Left lung (tissue), 14 donors: ENCODE results near the gene FOXR2. TPM values are rescaled to one million over a fixed set of nuclear protein-coding genes. Genes with fewer than 3 reads are reported as not detected.

Experiments
- ATAC-seq: fragments of 200-7000 bp; cut with Tn5 transposase; one replicate; pipeline ENCODE4 v1.9.1; 2020; ENCODE audit warnings: moderate library complexity
- DNase-seq, 4 donors: peaks; one replicate each; pipeline ENCODE4 v3.0.0-alpha.2; 2013 to 2020
- H3K27ac ChIP-seq, 2 donors: fragments of 200-600 bp; sonication (generic) in 1 of 2; one replicate each; pipeline versions ENCODE4 v1.5.0 to v1.8.0; 2020 to 2021
- H3K27me3 ChIP-seq, 2 donors: fragments of 200-600 bp; sonication (generic) in 1 of 2; one replicate each; pipeline versions ENCODE4 v1.5.0 to v1.8.0; 2020 to 2021
- H3K36me3 ChIP-seq, 2 donors: fragments of 200-600 bp; sonication (generic) in 1 of 2; one replicate each; pipeline versions ENCODE4 v1.5.0 to v1.8.0; 2020 to 2021
- H3K4me1 ChIP-seq, 2 donors: fragments of 200-600 bp; one replicate each; pipeline ENCODE4 v1.8.0; 2021
- H3K4me3 ChIP-seq, 2 donors: fragments of 200-600 bp; sonication (generic) in 1 of 2; one replicate each; pipeline versions ENCODE4 v1.5.0 to v1.8.0; 2020 to 2021; ENCODE audit warnings: mild to moderate bottlenecking in 1 of 2
- H3K9me3 ChIP-seq, 2 donors: fragments of 200-600 bp; sonication (generic) in 1 of 2; one replicate each; pipeline versions ENCODE4 v1.5.0 to v1.8.0; 2020 to 2021
- intact Hi-C, 2 donors: fragments of 100-400 bp; cut with DNase I; formaldehyde crosslinking; loops; one replicate each; pipeline versions ENCODE4 v1.11.2 to v1.14.2; 2022
- long read RNA-seq, 12 donors: library from polyadenylated mRNA in 2 of 12; unstranded in 2 of 12; transcript quantifications; one replicate each; pipeline ENCODE4 v2.0.0 and lab custom pipeline, GENCODE V29; 2019 to 2026
- polyA plus RNA-seq, 6 donors: library from polyadenylated mRNA; unstranded; fragments of 120-200 nt; gene quantifications; one replicate each; pipeline ENCODE4 v1.2.1, GENCODE V29; 2013; ENCODE audit not compliant: insufficient read length in 6 of 6
- total RNA-seq, 2 donors: library from RNA; stranded (reverse); fragmentation: NEBNext Ultra II Directional; extraction: Animal tissue kit (Norgen Biotek cat#: 25700); gene quantifications; one replicate each; pipeline ENCODE4 v1.2.1, GENCODE V29; 2021
- TF ChIP-seq, protein P1 (sequence below), 2 donors: fragments of 200-600 bp; sonication (generic) in 1 of 2; IDR thresholded peaks; one replicate each; pipeline versions ENCODE4 v1.5.0 to v1.8.0; 2021; ENCODE audit warnings: antibody characterized with exemption in 2 of 2
- donor health status: DM: no; HTN: yes; CAD: no.
- donor health status: DM: no; HTN: no; CAD: no.

Gene FOXR2, protein sequence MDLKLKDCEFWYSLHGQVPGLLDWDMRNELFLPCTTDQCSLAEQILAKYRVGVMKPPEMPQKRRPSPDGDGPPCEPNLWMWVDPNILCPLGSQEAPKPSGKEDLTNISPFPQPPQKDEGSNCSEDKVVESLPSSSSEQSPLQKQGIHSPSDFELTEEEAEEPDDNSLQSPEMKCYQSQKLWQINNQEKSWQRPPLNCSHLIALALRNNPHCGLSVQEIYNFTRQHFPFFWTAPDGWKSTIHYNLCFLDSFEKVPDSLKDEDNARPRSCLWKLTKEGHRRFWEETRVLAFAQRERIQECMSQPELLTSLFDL
- total RNA-seq: not detected
- not detected for polyA plus RNA-seq
- long read RNA-seq, donor 1: 0 reads
- long read RNA-seq, donor 2: 0 reads
- long read RNA-seq, donor 3: 0 reads
- long read RNA-seq, donor 4: 0 reads
- long read RNA-seq, donor 5: 0 reads
- long read RNA-seq, donor 6: 0 reads
- long read RNA-seq, donor 7: 0 reads
- long read RNA-seq, donor 8: 0 reads
- long read RNA-seq, donor 9: 0 reads
- long read RNA-seq, donor 10: 0 reads
- long read RNA-seq, donor 11: 0 reads
- long read RNA-seq, donor 12: 0 reads

DNA sequence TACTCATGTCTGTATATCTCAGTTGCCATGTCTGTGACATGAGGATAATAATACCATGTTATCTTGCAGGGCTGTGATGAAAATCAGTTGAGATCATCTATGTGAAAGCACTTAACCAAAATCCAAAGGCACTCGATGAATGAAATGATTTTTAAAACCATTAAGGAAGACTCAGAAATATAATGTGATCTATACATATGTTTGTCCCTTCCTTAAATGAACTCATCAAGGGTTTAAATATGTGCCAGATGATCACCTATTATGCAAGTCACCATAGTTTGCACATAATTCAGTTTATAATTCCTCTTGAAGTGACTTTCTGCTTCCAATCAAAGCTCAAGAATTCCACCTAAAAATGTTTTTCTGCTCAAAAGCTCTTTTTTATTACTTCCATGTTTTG, at the start of gene FOXR2:
FOXR2 (plus strand) TSS at position 301 of the 400 bp plus-strand sequence. CDS start 312 bp downstream, outside the sequence.
- TF ChIP-seq, protein P1, sequence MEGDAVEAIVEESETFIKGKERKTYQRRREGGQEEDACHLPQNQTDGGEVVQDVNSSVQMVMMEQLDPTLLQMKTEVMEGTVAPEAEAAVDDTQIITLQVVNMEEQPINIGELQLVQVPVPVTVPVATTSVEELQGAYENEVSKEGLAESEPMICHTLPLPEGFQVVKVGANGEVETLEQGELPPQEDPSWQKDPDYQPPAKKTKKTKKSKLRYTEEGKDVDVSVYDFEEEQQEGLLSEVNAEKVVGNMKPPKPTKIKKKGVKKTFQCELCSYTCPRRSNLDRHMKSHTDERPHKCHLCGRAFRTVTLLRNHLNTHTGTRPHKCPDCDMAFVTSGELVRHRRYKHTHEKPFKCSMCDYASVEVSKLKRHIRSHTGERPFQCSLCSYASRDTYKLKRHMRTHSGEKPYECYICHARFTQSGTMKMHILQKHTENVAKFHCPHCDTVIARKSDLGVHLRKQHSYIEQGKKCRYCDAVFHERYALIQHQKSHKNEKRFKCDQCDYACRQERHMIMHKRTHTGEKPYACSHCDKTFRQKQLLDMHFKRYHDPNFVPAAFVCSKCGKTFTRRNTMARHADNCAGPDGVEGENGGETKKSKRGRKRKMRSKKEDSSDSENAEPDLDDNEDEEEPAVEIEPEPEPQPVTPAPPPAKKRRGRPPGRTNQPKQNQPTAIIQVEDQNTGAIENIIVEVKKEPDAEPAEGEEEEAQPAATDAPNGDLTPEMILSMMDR (IDR thresholded peaks at IDR 0.05): no peak
- no peak for ATAC-seq
- intact Hi-C loops: no loop called here
- Histone ChIP-seq H3K4me1 (no peaks in the 10 kb centered on the region), H3K9me3 (no peaks in the 10 kb centered on the region), H3K4me3 (no peak within 1 kb of the TSS), H3K36me3 (no peaks in the 10 kb centered on the region), H3K27ac (no peak within 1 kb of the TSS), H3K27me3 (no peaks in the 10 kb centered on the region)
- no peak for DNase-seq

DNA sequence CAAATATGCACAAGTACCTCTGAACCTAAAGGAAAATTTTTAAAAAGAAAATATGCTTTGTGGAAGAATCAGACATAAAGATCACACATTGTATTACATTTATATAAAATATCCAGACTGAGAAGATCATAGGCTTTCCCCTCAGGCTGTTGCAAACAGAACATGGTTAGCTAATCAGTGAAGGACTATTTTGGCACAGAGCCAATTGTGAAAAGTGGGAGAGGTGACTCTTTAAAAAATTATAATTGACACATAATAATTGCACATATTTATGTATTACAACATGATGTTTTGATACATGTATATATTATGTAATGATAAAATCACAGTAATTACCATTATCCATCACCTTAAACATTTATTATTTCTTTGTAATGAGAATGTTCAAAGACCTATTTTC, 44.1 kb upstream of the FOXR2 start:
- intact Hi-C loops: no loop called here

DNA sequence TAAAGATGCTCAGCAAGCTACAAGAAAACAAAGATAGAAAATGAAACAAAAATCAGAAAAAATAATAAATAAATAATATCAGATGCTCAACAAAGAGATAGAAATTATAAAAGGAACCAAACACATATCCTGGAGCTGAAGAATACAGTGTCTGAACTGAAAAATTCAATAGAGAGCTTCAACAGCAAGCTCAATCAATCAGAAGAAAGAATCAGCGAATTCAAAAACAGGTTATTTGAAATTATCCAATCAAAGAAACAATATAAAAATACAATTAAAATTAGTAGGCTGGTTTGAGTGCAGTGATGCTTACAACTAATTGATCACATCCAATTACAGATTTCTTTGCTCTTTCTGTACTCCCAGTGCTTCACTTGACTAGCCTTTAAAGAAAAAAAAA, 40.8 kb upstream of the FOXR2 start:
- Histone ChIP-seq H3K36me3 (no peaks in the 10 kb centered on the region), H3K27ac (no peak overlapping the region), H3K4me3 (no peak overlapping the region), H3K4me1 (no peaks in the 10 kb centered on the region), H3K9me3 (peaks cover 0 to 11% of the 10 kb centered on the region in 2 donors), H3K27me3 (no peaks in the 10 kb centered on the region)
- TF ChIP-seq, protein P1 (IDR thresholded peaks at IDR 0.05): no peak
- ATAC-seq: no peak
- intact Hi-C loops: no loop called here
- DNase-seq: no peak

More for the DNA sequence above, 44.1 kb upstream of the FOXR2 start:
- ATAC-seq: no peak
- Histone ChIP-seq H3K4me1 (no peaks in the 10 kb centered on the region), H3K27ac (no peak overlapping the region), H3K36me3 (no peaks in the 10 kb centered on the region), H3K9me3 (peaks cover 0 to 11% of the 10 kb centered on the region in 2 donors), H3K4me3 (no peak overlapping the region), H3K27me3 (no peaks in the 10 kb centered on the region)
- TF ChIP-seq, protein P1 (IDR thresholded peaks at IDR 0.05): no peak
- no peak for DNase-seq

DNA sequence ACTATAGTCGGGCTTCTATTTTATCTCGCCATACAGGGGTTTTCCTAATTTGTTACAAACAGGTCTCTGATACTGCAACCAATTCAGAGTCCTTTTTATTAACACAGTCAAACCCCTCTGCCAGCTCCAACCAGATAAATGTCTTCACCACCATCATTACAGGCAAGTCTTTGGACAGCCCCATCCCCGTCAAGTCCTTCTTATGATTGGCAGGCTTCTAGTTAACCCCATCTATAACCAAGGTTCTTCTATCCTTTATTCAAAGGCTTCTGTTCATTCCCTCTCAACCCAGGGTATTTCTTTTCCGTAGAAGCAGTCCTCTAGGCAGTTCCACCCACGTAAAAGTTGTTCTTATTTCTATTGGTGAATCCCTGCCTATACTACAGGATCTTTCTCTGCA, 29.9 kb upstream of the FOXR2 start:
- no peak for ATAC-seq
- no peak overlapping the region for H3K27ac ChIP-seq
- no peak for DNase-seq
- H3K4me1 ChIP-seq: no peaks in the 10 kb centered on the region
- no peak overlapping the region for H3K4me3 ChIP-seq
- H3K36me3 ChIP-seq: no peaks in the 10 kb centered on the region
- H3K27me3 ChIP-seq: no peaks in the 10 kb centered on the region
- intact Hi-C loops: no loop called here
- TF ChIP-seq, protein P1 (IDR thresholded peaks at IDR 0.05): no peak
- no peaks in the 10 kb centered on the region for H3K9me3 ChIP-seq

DNA sequence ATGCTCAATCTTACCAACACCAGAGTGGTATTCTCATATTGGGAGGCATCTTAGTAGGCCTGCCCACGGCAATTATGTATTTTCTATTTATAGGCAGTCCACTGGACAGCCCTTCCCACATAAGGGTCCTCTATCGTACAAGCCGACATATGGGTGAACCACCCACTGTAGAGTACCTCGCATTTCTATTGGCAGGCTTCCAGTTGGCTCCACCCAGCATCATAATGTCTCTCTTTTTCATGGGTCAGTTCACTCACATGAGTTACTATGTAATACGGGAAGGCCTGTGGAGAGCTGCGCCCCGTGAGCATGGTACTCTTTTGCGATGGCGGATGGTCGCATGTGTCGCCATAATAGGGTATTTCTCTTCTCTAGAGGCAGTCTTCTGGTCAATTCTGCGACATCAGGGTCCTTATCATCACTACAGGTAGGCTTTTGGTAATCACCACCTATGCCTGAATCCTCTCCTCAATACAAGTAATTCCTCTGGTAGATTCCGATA, 29.4 kb upstream of the FOXR2 start:
- Histone ChIP-seq H3K9me3 (no peaks in the 10 kb centered on the region), H3K36me3 (no peaks in the 10 kb centered on the region), H3K27ac (no peak overlapping the region), H3K4me1 (no peaks in the 10 kb centered on the region), H3K4me3 (no peak overlapping the region), H3K27me3 (no peaks in the 10 kb centered on the region)
- TF ChIP-seq, protein P1 (IDR thresholded peaks at IDR 0.05): no peak
- no peak for ATAC-seq
- no peak for DNase-seq
- intact Hi-C loops: no loop called here
